Esophagus squamous epithelium (tissue), 4 donors: ENCODE measurements around the gene TTC17.

Source experiments
- CTCF ChIP-seq, 6 experiments: fragments of 450-650 bp in 4 of 6; fragments of 200-600 bp in 2 of 6; sonication (generic) in 2 of 6; IDR thresholded peaks; one replicate each; pipeline ENCODE4 v1.5.1; 2016 to 2019; ENCODE audit warnings: antibody characterized with exemption in 6 of 6, mild to moderate bottlenecking in 4 of 6, moderate library complexity in 4 of 6
- POLR2A ChIP-seq, 4 donors: fragments of 450-650 bp; IDR thresholded peaks; one replicate each; pipeline ENCODE4 v1.6.1; 2017; ENCODE audit warnings: antibody characterized with exemption in 4 of 4, mild to moderate bottlenecking in 4 of 4, moderate library complexity in 3 of 4

GRCh38 chr11:43359422-43359818 is 700 bp downstream of the TTC17 start:
- TF ChIP-seq CTCF (IDR thresholded peaks at IDR 0.05) (no peak), POLR2A (IDR thresholded peaks at IDR 0.05) (no peak)
